Measurements from ENCODE around the gene CADM1.

The CADM1 gene

DNA sequence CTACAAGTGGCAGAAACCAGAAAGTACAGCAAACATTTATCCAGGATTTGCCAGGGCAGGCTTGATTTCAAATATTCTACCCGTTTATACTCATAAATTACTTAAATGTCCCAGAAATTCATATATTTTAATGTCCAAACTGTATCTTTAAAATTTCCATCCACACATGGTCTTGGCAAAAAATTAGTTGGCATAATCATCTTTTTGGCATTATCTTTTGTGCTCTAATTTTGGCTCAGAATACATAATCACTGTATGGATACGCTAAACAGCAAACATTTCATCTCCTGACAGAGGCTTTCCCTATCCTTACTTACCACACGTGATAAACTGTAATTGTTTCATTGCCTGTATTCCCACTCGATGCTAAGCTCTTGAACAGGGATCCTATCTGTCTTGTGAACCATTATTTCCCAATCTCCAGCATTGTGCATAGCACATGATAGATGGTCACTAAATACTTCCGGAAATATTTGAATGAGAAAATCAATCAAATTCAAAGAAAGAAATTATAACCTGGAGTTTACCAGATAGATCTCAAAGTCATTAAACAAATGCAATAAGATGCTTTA lies 64.2 kb downstream of the CADM1 start:
- DNase-seq: no peak

GRCh38 chr11:115439385-115439784 lies 64.8 kb downstream of the CADM1 start:
- no peak for DNase-seq

GRCh38 chr11:115437902-115438575 lies 66.2 kb downstream of the CADM1 start:
- DNase-seq: no peak

DNA sequence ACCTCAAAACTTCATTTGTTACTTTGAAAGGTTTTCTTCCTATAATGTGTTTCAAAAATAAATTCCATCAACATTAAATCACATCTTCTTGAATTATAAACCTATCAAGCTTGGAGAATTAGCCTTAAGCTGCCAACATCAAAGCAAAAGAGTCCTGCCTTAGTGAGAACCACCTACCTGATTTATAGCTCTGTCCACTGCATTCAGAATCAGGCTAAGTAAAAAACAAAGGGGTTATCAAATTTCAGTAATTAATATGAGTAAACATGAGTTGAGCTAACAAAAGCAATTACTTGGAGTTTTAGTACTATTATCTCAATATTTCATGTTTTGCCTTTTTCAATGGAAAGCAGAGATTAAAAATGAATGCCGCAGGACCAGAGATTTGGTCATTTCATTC lies 73.9 kb downstream of the CADM1 start:
- DNase-seq: no peak

GRCh38 chr11:115428306-115428705 lies 75.9 kb downstream of the CADM1 start:
- DNase-seq: peak; percentile 32

- no peak for DNase-seq
Measured at GRCh38 chr11:115425816-115426215, 78.4 kb downstream of the CADM1 start.

DNA sequence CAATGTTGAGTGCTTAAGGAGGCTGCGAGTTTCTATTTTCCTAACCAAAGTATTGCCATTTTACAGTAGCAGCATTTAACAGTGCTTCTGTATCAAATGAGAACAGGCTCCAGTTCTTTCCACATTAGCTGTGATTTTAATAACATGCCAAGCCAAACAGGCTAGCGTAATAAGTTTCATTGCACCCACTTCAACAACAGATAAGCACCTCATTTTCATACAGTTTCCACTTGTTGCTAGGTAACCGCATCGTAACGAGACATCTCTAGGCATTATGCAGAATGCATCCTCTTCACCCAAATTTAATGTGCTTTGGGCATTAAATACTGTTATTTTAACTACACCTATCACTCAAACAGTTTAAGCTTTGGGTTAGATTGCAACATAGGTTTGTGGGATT lies 79.0 kb downstream of the CADM1 start:
- no peak for DNase-seq

DNA sequence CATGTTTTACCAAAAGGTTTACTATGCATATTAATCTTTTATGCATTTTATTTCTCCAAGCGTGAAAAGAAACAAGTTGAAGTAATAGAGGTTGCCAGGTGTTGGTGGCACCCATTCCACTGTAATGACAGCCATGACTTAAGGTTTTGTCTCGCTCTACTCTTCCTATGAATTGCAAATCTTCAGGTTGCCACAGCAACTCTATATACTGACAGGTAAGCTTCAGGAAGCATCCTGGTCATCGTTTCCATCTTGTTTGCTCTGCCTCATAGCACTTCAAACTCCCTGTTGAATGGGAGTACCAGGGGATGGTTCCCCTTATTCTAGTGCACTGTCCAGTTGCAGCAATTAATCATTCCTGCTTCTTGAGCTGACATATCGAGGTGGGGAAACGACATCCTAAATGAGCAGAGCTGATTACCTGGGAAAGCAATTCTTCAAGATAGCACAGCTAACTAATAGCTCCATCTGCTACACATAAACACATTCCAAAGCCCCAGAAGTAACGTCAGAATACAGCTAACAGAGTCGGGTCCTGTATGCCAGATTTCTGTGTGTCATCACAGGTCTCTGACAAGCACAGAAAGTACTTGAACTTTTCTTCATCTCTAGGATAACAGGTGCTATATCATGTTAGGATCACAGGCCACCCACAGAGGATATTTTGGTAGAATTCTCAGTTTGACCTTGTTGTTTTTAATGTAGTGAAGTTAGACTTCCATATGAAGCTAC lies 80.3 kb downstream of the CADM1 start:
- DNase-seq: no peak

DNA sequence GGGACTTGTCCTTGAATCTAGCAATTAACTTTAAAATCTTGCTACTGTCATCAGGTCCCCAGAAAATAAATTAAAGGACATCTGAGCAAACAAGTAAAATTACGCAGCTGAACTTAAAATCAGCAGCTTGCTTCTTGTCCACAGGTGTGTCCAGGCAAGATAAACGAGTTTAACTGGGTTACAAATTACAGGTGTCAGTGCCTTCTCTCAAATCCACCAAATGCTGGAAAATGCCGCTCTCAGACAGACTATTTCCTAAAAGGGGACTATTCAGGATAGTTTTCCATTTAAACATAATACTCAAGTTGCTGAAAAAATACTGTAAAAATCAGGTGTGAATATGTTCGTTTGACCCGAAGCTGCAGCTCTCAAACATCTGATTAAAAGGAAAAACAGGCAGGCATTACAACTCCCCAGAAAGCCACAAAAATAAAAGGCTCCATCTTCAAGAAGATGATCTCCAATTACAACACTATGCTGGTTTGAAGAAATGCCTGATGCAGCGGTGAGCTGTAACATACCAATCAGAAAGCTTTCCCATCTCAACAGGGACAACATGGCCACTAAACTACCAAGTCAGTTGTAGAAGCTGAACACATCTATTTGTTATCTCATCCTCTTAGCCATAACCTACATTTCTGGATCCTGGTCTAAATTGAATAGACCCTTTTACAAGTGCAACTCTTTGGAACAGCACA lies 82.1 kb downstream of the CADM1 start:
- DNase-seq: no peak

- DNase-seq: no peak
Measured at GRCh38 chr11:115421352-115421991, 82.7 kb downstream of the CADM1 start.

DNA sequence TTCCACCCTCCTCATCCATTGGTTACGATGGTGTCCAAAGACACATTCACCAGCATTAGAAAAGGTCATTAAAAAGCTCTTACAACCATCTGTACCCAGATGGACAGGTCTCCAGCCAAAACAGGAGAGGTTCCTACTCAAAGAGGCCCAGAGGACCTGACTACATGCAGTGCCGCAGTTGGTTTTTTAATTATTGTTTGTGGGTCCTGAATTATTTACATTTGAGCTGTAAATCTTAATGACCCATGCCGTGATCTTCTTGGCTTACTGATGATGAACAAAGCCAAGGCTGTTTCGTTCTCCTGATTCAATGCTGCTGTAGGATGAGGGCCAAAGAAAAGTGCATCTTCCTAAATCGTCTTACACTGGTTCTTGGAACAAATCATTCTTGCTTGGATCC lies 83.7 kb downstream of the CADM1 start:
- no peak for DNase-seq

DNA sequence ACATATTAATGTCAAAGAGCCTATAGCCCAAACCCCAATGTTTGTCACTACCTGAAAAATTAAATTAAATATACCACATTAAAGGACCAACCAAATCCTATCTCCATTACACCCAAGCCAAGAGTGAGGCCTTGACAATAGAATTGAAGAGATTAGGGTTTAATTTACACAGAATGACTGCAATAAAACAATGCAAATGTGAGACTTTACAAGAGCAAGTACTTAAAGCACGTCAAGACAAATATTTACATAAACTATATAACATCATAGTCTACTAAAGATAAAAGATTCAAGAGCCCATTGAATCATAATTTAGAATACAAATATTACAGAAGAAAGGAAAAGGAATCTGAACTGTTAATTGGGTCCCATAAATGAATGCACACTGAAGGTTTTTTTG lies 85.6 kb downstream of the CADM1 start:
- DNase-seq: no peak

DNA sequence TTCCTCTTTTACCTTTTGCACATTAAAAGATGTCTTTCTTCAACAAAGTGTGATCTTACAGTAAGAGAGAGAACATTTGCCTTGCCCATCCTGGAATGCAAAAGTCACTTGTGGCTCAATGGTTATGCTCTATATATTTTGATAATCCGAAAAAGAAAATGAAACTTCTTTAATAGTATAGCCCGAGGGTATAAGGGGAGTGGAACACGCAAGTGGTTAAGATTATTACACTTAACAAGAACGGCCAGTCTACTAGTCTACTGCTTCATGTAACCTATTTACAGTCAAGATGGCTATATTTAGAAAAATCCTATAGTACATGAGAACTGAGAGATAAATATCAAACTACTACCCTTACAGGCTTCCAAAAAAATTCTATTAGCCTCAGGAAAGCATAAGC lies 86.1 kb downstream of the CADM1 start:
- no peak for DNase-seq

DNA sequence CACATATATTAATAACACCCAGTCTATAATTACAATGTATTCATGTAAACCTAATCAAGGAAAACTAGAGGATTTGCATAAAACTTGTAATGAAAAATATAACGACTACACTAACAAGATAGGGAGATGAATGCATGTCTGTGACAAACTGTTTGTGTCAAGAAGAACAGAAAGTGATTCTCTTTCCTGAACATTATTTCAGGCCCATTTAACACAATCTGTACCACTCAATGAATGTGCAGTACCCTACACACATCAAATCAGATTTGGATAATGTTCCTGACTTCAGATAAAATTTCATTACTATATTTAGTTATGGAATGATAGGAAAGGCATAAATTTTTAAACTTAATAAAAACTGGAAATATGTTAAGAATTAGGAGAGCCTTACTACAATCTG lies 93.1 kb downstream of the CADM1 start:
- no peak for DNase-seq

DNA sequence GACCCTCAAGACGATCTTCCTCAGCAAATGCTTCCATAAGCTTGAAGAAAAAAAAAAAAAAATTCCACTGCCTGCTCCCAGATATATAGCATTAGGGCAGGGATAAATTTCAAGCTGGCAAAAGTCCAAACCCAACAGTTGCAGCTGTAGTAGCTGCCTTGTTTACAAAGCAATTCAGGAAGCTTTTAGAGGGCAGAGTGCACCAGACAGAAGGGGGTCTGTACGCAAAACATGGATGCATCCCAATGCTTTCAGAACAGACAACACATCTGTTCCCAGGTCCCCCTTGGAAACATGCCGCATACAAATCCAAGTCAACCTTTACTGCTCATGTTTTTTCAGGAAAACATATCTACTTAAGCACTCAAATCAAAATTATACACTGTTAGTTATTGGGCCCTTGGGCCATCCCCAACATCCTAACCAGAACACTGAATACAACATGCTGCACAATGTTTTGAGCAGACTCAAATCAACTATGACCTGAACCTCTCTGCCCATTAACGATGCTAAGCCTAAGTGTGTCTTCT lies 94.5 kb downstream of the CADM1 start:
- DNase-seq: peak; percentile 71

- no peak for DNase-seq
Measured at GRCh38 chr11:115409116-115409670, 95.0 kb downstream of the CADM1 start.

DNA sequence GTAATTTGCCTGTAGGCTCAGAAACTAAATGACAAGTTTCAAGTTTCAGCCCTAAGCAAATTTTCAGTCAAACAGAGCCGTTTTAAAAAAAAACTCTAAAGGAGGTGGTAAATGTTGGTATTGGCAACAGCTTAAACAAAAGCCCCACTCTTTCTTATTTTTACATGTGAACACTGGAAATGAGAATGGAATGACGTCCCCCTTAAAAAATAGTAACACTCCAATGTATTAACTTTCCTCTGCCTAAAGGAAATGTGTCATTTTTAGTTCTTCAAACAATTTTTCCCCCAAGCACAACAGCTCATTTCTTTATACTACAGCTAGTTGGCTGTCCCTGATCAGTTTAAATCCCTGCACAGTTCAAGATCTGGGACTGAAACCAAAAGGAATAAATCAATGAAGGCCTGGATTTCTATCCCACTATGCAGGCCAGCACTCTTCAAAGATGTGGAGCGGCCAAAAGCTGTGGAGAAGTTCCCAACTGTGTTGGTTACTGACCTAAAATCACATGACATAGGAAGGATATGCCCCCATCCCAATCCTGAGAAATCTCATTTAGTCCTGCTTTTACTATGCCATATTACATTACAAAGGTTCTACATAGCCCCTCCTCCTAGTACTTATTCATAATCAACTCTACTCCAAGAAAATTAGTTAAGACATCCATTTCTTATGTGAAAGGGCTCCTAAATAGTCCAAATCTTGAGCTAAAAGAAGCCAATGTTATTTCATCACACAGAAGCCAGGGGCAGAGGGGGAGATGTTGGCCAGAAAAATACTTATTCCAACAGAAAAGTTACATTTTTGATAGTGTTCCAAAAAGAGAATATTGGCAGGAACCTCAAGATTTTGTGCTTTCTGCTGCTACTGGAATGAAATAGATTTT lies 95.9 kb downstream of the CADM1 start:
- no peak for DNase-seq

GRCh38 chr11:115407496-115407895 lies 96.7 kb downstream of the CADM1 start:
- DNase-seq: no peak

DNA sequence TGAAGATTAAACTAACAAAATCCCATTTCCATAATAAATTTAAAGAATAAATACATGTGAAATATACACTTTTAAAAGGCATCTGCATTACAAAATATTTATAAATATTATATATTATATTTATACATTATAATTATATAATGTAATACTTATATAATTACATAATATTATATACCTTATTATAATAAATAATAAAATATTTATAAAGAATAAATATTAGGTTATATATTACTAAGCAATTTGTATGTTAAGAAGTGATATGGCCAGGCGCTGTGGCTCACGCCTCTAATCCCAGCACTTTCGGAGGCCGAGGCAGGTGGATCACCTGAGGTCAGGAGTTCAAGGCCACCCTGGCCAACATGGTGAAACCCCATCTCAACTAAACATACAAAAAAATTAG lies 97.8 kb downstream of the CADM1 start:
- no peak for DNase-seq

DNA sequence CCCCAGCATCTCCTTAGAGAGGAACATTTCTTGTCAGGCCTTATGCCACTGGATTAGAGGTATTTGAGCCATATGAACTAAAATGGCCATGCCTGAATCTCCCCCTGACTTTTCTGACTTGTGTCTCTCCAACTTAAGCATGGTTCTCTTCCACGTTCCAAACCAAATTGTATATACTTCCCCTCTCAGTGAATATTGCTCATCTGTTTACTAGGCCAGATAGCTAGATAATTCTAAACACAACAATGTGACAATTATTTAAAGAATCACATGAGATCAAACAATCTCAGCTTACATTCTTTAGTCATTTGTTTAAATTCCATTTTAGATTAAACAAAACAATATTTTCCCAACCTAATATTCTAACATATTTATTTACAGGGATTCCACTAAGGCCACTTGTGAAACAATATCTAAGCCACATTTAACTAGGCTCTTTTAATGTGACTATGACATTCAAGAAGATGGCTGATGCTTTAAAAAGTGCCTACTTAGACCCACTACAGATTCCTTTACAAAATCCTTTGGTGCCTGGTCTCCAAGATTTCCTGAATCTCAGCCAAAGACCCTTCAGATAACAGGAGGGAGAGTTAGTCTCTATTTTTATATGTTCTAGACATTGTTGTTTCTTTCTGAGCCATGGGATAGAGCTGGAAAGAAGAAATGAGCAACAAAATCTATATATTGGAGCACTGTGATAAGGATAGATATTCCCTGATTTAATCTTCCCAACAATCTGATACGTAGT lies 105.7 kb downstream of the CADM1 start:
- no peak for DNase-seq

DNA sequence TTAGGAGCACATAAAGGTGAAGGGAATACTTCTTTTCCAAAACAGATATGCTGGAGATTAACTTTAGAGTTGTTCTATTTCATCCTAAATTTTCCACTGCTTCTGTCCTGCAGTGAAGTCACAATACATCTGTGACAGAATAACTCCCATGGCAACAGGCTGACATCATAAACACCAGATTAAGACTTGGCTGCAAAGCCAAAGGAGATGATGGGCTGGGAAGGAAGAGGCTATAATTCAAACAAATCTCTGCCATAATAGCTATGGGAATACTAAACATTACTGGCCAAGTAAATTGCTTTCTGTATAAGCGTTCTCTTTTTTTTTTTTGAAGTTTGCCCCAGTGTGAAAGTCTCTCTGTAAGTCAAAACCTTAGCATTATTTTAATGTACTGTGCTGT lies 107.7 kb downstream of the CADM1 start:
- no peak for DNase-seq

Data from NCI-H1694 (cell line).